Trophoblast cell (in vitro differentiated cells and primary cell): ENCODE measurements around the gene CPLX4.

Experiments used
- DNase-seq, 2 donors: peaks; one replicate each; pipeline ENCODE4 v3.0.0-alpha.2; 2016
- H2AFZ ChIP-seq: 2 replicates; pipeline ENCODE4 v1.6.1; 2013; ENCODE audit warnings: low read length, moderate library complexity, mild to moderate bottlenecking; ENCODE audit not compliant: insufficient read depth, poor library complexity
- H2AK5ac ChIP-seq: 2 replicates; pipeline ENCODE4 v1.6.1; 2013; ENCODE audit warnings: mild to moderate bottlenecking, low read length
- H2BK120ac ChIP-seq: 2 replicates; pipeline ENCODE4 v1.6.1; 2013; ENCODE audit warnings: low read length, mild to moderate bottlenecking, moderate library complexity; ENCODE audit not compliant: insufficient read depth, poor library complexity
- H2BK12ac ChIP-seq: 2 replicates; pipeline ENCODE4 v1.6.1; 2013; ENCODE audit warnings: mild to moderate bottlenecking, low read length, moderate library complexity
- H2BK5ac ChIP-seq: 2 replicates; pipeline ENCODE4 v1.6.1; 2013; ENCODE audit warnings: low read length, low read depth, moderate library complexity, mild to moderate bottlenecking; ENCODE audit not compliant: poor library complexity
- H3K14ac ChIP-seq: 2 replicates; pipeline ENCODE4 v1.6.1; 2013; ENCODE audit warnings: mild to moderate bottlenecking, low read length
- H3K18ac ChIP-seq: 2 replicates; pipeline ENCODE4 v1.6.1; 2013; ENCODE audit warnings: mild to moderate bottlenecking, low read length
- H3K23ac ChIP-seq: 2 replicates; pipeline ENCODE4 v1.6.1; 2013; ENCODE audit warnings: low read length
- H3K27ac ChIP-seq: 2 replicates; pipeline ENCODE4 v1.5.1; 2013; ENCODE audit warnings: low read depth, mild to moderate bottlenecking, inconsistent platforms, low read length, moderate library complexity
- H3K27me3 ChIP-seq: 2 replicates; pipeline ENCODE4 v1.6.1; 2013; ENCODE audit warnings: inconsistent platforms, mild to moderate bottlenecking, low read length, moderate library complexity; ENCODE audit not compliant: insufficient read depth
- H3K36me3 ChIP-seq, 2 experiments: 1 replicate in 1 of 2; 2 replicates in 1 of 2; pipeline ENCODE4 v1.6.1; 2013; ENCODE audit warnings: low read length in 2 of 2, mild to moderate bottlenecking in 2 of 2, moderate library complexity in 1 of 2; ENCODE audit not compliant: insufficient read depth in 2 of 2, control insufficient read depth in 1 of 2
- H3K4ac ChIP-seq: 2 replicates; pipeline ENCODE4 v1.6.1; 2013; ENCODE audit warnings: low read depth, mild to moderate bottlenecking, low read length, moderate library complexity
- H3K4me1 ChIP-seq, 2 experiments: 1 replicate in 1 of 2; 2 replicates in 1 of 2; pipeline ENCODE4 v1.6.1; 2013; ENCODE audit warnings: low read length in 2 of 2, mild to moderate bottlenecking in 2 of 2, moderate library complexity in 1 of 2; ENCODE audit not compliant: insufficient read depth in 2 of 2, control insufficient read depth in 1 of 2
- H3K4me2 ChIP-seq: 2 replicates; pipeline ENCODE4 v1.6.1; 2013; ENCODE audit warnings: inconsistent platforms, mild to moderate bottlenecking, low read length, moderate library complexity
- H3K4me3 ChIP-seq: 2 replicates; pipeline ENCODE4 v1.5.1; 2013; ENCODE audit warnings: mild to moderate bottlenecking, low read depth, low read length, inconsistent platforms
- H3K79me1 ChIP-seq: one replicate; pipeline ENCODE4 v1.6.1; 2013; ENCODE audit warnings: low read length
- H3K79me2 ChIP-seq: 2 replicates; pipeline ENCODE4 v1.6.1; 2013; ENCODE audit warnings: low read length, mild to moderate bottlenecking; ENCODE audit not compliant: control insufficient read depth, insufficient read depth, poor library complexity
- H3K9ac ChIP-seq: 2 replicates; pipeline ENCODE4 v1.6.1; 2013; ENCODE audit warnings: mild to moderate bottlenecking, low read length
- H3K9me3 ChIP-seq: 2 replicates; pipeline ENCODE4 v1.6.1; 2013; ENCODE audit warnings: low read depth, mild to moderate bottlenecking, control low read depth, inconsistent platforms, low read length; ENCODE audit not compliant: insufficient read depth
- H4K12ac ChIP-seq: 2 replicates; pipeline ENCODE4 v1.6.1; 2013; ENCODE audit warnings: low read depth, mild to moderate bottlenecking, low read length, moderate library complexity
- H4K8ac ChIP-seq: 2 replicates; pipeline ENCODE4 v1.6.1; 2013; ENCODE audit warnings: low read depth, mild to moderate bottlenecking, low read length, moderate library complexity
- H4K91ac ChIP-seq: one replicate; pipeline ENCODE4 v1.6.1; 2013; ENCODE audit warnings: low read depth, mild to moderate bottlenecking, low read length, moderate library complexity
- WGBS: extraction: QIAGEN DNeasy Blood & Tissue Kit; methylation state at CpG from one replicate; pipeline ENCODE4 v1.1.7; 2013; ENCODE audit warnings: missing lambda C conversion rate; ENCODE audit not compliant: insufficient read length, insufficient coverage; ENCODE audit errors: extremely low coverage; 5-methylcytosine and 5-hydroxymethylcytosine counted together

The CPLX4 gene

DNA sequence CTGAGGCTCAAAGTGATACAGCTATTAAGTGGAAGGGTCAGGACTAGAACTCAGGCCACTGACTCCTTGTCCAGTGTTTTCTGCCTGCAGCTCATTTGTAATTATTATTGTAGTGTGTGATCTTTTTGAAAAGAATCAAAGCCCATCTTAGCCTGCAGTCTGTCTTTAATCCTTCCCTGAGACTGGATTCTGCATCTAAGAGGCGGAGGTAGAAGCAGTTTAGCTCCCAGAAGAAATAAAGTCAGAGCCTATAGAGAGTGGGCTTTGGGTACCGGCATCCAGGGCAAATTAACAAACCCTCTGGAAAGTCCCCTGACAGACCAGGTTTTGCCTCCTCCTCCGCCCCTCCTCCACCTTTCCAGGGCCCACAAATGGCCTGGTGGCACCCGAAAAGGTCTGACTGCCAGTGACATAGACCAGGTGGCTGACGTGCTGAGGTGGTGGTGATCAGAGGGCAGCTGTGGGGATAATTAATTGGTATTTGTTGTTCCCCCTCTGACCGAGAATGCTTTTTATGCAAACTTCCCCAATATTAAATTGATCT is 43.0 kb downstream of the CPLX4 start:
- H4K12ac ChIP-seq: no peak overlapping the region
- H3K4ac ChIP-seq: no peak overlapping the region
- H3K36me3 ChIP-seq: no peaks in the 10 kb centered on the region
- no peak overlapping the region for H3K4me3 ChIP-seq
- no peaks in the 10 kb centered on the region for H3K79me1 ChIP-seq
- no peak overlapping the region for H3K14ac ChIP-seq
- WGBS: no CpG with 5 or more reads among the region's 6 CpGs
- no peak overlapping the region for H2AFZ ChIP-seq
- no peak overlapping the region for H2BK12ac ChIP-seq
- no peak overlapping the region for H3K27ac ChIP-seq
- DNase-seq: no peak
- H3K9me3 ChIP-seq: peaks cover 6% of the 10 kb centered on the region
- H3K9ac ChIP-seq: no peak overlapping the region
- H2BK5ac ChIP-seq: no peak overlapping the region
- no peak overlapping the region for H2BK120ac ChIP-seq
- no peak overlapping the region for H4K8ac ChIP-seq
- peaks cover 69% of the 10 kb centered on the region for H3K27me3 ChIP-seq
- H3K23ac ChIP-seq: no peak overlapping the region
- no peak overlapping the region for H2AK5ac ChIP-seq
- peaks cover 5 to 10% of the 10 kb centered on the region in 2 experiments for H3K4me1 ChIP-seq
- no peaks in the 10 kb centered on the region for H3K79me2 ChIP-seq
- H3K4me2 ChIP-seq: no peak overlapping the region
- no peak overlapping the region for H3K18ac ChIP-seq
- no peak overlapping the region for H4K91ac ChIP-seq

DNA sequence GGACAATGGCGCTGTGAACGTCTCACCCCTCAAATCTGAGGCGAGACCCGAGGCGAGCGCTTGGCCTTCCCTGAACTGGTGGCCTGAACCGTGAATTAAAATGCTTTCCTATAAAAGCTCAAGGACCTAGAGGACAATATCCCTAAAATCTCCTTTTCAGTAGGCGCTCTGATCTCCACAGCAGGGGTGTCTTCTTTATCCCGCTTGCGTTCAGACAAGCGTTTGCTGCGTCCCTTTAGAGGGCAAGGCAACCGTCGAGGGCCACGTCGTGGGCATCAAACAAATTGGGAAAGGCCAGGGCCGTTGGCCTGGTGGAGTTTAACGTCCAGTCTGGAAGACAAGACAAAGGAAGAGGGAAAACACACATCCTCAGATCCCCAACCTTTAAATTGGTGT is 43.9 kb downstream of the CPLX4 start:
- Histone ChIP-seq H2AK5ac (no peak overlapping the region), H3K4me3 (no peak overlapping the region), H3K4me2 (peak overlapping the region; percentile 62), H3K4me1 (peaks cover 5 to 10% of the 10 kb centered on the region in 2 experiments), H2AFZ (no peak overlapping the region), H3K9ac (no peak overlapping the region), H2BK120ac (no peak overlapping the region), H3K79me2 (no peaks in the 10 kb centered on the region), H3K79me1 (no peaks in the 10 kb centered on the region), H3K14ac (no peak overlapping the region), H2BK5ac (no peak overlapping the region), H3K36me3 (no peaks in the 10 kb centered on the region), H3K27me3 (peaks cover 72% of the 10 kb centered on the region), H4K12ac (no peak overlapping the region), H2BK12ac (no peak overlapping the region), H3K9me3 (peaks cover 6% of the 10 kb centered on the region), H3K4ac (no peak overlapping the region), H3K23ac (no peak overlapping the region), H3K18ac (no peak overlapping the region), H3K27ac (no peak overlapping the region), H4K91ac (no peak overlapping the region), H4K8ac (no peak overlapping the region)
- WGBS: no CpG with 5 or more reads among the region's 18 CpGs
- DNase-seq: no peak

DNA sequence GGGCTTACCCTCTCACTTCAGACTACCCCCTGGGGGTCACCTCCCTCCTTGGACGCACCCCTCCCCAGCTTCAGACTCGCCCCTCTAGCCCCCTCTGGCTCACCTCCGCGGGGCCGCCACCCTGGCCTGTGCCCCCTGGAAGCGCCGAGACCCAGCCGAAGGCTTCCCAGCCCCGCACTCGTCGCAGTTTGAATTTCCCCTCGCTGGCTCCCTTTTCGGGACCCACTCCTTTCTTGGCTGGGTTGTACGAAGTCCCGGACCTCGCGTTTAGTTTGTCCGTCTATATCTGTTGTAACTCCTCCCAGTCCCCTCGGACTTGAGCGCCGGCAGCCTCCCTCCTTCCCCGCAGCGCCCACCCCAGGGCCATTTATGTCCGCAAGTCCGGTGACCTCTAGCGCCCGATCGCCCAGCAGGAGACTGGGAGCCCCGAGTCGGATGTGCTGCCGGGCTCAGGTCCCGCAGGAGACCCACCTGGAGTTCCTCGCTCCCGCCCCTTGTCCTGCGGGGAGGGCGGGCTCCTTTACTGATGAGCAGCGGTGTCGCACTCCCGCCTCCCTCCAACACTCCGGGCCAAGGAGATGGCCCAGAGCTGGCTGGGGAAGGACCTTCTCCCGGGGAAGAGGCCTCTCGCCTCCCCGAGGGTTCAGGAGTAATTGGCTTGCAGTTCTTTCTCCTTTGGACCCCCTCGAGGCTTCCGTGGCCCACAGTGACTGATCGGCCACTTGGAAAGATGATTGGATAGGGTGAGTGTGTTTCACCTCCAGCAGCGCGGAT is 44.5 kb downstream of the CPLX4 start:
- DNase-seq: no peak
- Histone ChIP-seq H3K4ac (no peak overlapping the region), H3K23ac (no peak overlapping the region), H4K91ac (no peak overlapping the region), H3K79me2 (no peaks in the 10 kb centered on the region), H3K18ac (no peak overlapping the region), H2AK5ac (no peak overlapping the region), H3K4me1 (peaks cover 9 to 14% of the 10 kb centered on the region in 2 experiments), H4K12ac (no peak overlapping the region), H2BK12ac (no peak overlapping the region), H3K27ac (no peak overlapping the region), H3K36me3 (no peaks in the 10 kb centered on the region), H3K27me3 (peaks cover 75% of the 10 kb centered on the region), H3K4me2 (peak overlapping the region; percentile 62), H3K79me1 (no peaks in the 10 kb centered on the region), H4K8ac (no peak overlapping the region), H2BK120ac (no peak overlapping the region), H2BK5ac (no peak overlapping the region), H2AFZ (no peak overlapping the region), H3K9me3 (peaks cover 6% of the 10 kb centered on the region), H3K4me3 (no peak overlapping the region), H3K9ac (no peak overlapping the region), H3K14ac (no peak overlapping the region)
- WGBS: no CpG with 5 or more reads among the region's 48 CpGs

DNA sequence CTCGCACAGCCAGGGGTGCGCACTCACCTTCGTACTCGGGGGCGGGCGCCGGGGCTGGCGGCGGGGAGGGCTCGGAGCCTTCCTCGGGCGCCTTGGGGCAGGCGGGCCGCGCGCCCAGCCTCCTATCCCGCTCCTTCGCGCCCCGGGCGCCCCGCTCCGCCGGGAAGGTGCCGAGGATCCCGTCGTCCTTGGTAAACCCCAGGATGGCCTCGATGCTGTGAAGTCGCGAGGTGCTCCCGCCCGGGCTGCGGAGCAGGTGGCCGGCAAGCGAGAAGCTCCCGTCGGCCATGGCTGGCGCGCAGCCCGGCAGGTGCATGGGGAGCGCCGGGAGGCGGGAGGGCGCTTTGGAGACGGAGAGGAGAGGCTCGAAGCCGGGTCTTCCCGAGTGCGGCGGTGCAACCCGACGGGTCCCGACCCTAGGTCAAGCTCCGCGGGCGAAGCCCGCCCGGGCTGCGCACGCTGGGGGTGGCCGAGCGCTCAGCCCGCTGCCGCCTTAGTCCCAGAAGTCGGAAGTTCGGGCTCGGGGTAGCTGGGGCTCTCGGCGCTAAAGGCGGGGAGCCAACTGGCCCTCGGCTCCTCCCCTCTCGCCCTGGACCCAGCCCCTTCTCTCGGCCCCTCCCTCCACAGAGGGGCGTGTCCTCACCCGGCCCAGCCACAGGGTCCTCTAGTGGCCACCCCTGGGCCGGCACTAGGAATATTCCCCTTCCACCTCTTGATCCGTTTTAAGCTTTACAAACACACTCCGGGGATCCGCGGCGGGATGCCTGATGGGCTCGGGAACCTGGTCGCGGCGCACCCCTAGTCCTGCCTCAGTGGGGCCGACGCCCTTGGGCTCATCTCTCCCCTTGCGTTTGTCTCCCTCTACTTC is 45.3 kb downstream of the CPLX4 start, which contains the start of gene RAX:
Gene RAX, minus strand, starts transcription at position 564 of the 868 bp plus-strand sequence. Its CDS starts 248 bp downstream, at position 316.
- H4K8ac ChIP-seq: no peak within 1 kb of the TSS
- H2AK5ac ChIP-seq: no peak within 1 kb of the TSS
- no peak within 1 kb of the TSS for H2BK12ac ChIP-seq
- no peak within 1 kb of the TSS for H3K23ac ChIP-seq
- H3K14ac ChIP-seq: no peak within 1 kb of the TSS
- no peak within 1 kb of the TSS for H3K27ac ChIP-seq
- no peak within 1 kb of the TSS for H2AFZ ChIP-seq
- H3K18ac ChIP-seq: no peak within 1 kb of the TSS
- no peaks in the 10 kb centered on the region for H3K36me3 ChIP-seq
- no peak within 1 kb of the TSS for H2BK120ac ChIP-seq
- no peak within 1 kb of the TSS for H3K4me3 ChIP-seq
- no peak within 1 kb of the TSS for H3K4ac ChIP-seq
- WGBS: no CpG with 5 or more reads among the region's 88 CpGs
- DNase-seq: no peak
- no peak within 1 kb of the TSS for H2BK5ac ChIP-seq
- no peak within 1 kb of the TSS for H4K12ac ChIP-seq
- no peak within 1 kb of the TSS for H4K91ac ChIP-seq
- no peaks in the 10 kb centered on the region for H3K79me1 ChIP-seq
- peaks cover 81% of the 10 kb centered on the region for H3K27me3 ChIP-seq
- no peaks in the 10 kb centered on the region for H3K79me2 ChIP-seq
- peaks cover 13 to 16% of the 10 kb centered on the region in 2 experiments for H3K4me1 ChIP-seq
- H3K9ac ChIP-seq: no peak within 1 kb of the TSS
- peaks cover 8% of the 10 kb centered on the region for H3K9me3 ChIP-seq
- peak within 1 kb of the TSS; percentile 62 for H3K4me2 ChIP-seq
